A549 (cell line): ENCODE data around the gene TSNAX. TPM values are rescaled to one million over a fixed set of nuclear protein-coding genes. Genes with fewer than 3 reads are reported as not detected.

ENCODE experiments used
- ATAC-seq, 2 experiments: fragments of 200-7000 bp in 1 of 2; fragments of >200 bp in 1 of 2; cut with Nextera tagmentation in 1 of 2; cut with Tn5 transposase in 1 of 2; 3 replicates each; pipeline versions ENCODE4 v1.8.0 to v1.9.1; 2018 to 2020; ENCODE audit warnings: mild to moderate bottlenecking in 1 of 2, moderate library complexity in 1 of 2
- CTCF ChIA-PET: fragments of 300-600 bp; sonication (Branson Sonifier 250); formaldehyde crosslinking; extraction: SDS; loops from one replicate; lab custom pipeline; 2021; ENCODE audit warnings: antibody characterized with exemption, inconsistent platforms; lab: Yijun Ruan, JAX
- POLR2A ChIA-PET: fragments of 350-600 bp; formaldehyde crosslinking; extraction: SDS; loops from one replicate; lab custom pipeline; 2021; ENCODE audit warnings: antibody characterized with exemption, inconsistent platforms; lab: Yijun Ruan, JAX
- DNase-seq, 2 experiments: peaks; one replicate each; pipeline versions ENCODE4 v3.0.0 to v3.0.0-alpha.2; 2011 to 2016; ENCODE audit warnings: low read depth in 1 of 2, low spot score in 1 of 2
- FAIRE-seq: peaks from 2 replicates; lab custom pipeline; 2011; peaks lifted over from hg19 to GRCh38; lab: Jason Lieb, UNC
- H3K27ac ChIP-seq, 2 experiments: fragments of >200 bp; sonication (Bioruptor Twin); formaldehyde crosslinking; 3 replicates each; pipeline ENCODE4 v1.5.1; 2016 to 2017
- H3K4me1 ChIP-seq: fragments of >200 bp; sonication (Bioruptor Twin); formaldehyde crosslinking; 3 replicates; pipeline ENCODE4 v1.6.1; 2016
- H3K4me2 ChIP-seq: fragments of >200 bp; sonication (Bioruptor Twin); formaldehyde crosslinking; 3 replicates; pipeline ENCODE4 v1.6.1; 2016
- H3K4me3 ChIP-seq: fragments of >200 bp; sonication (Bioruptor Twin); formaldehyde crosslinking; 3 replicates; pipeline ENCODE4 v1.5.1; 2016
- H3K9me3 ChIP-seq: fragments of >200 bp; sonication (Bioruptor Twin); formaldehyde crosslinking; 3 replicates; pipeline ENCODE4 v1.6.1; 2016
- BHLHE40 ChIP-seq: IDR thresholded peaks from 2 replicates; pipeline ENCODE4 v1.6.1; 2012; ENCODE audit warnings: low read depth, low read length, inconsistent platforms
- CBX2 ChIP-seq: fragments of 200-600 bp; sonication (generic); IDR thresholded peaks from 2 replicates; pipeline ENCODE4 v1.6.1; 2016; ENCODE audit warnings: low read depth, mild to moderate bottlenecking, borderline replicate concordance
- CEBPB ChIP-seq, 2 experiments: fragments of >200 bp in 1 of 2; sonication (Bioruptor Twin) in 1 of 2; formaldehyde crosslinking in 1 of 2; IDR thresholded peaks; 2 replicates each; pipeline ENCODE4 v1.6.1; 2012 to 2016
- EHMT2 ChIP-seq: fragments of 200-600 bp; sonication (generic); IDR thresholded peaks from 2 replicates; pipeline ENCODE4 v1.6.1; 2016; ENCODE audit warnings: antibody characterized with exemption, low read depth, mild to moderate bottlenecking, moderate library complexity
- FOSB ChIP-seq: fragments of 250-450 bp; sonication (Bioruptor Pico); IDR thresholded peaks from 2 replicates; pipeline ENCODE4 v1.5.0; 2020; ENCODE audit warnings: mild to moderate bottlenecking, moderate library complexity
- FOSL2 ChIP-seq, 2 experiments: fragments of 450-650 bp in 1 of 2; fragments of >200 bp in 1 of 2; sonication (Bioruptor Twin) in 1 of 2; formaldehyde crosslinking; IDR thresholded peaks; 2 replicates each; pipeline versions ENCODE4 v1.5.0 to v1.6.1; 2016 to 2020; ENCODE audit warnings: mild to moderate bottlenecking in 1 of 2, moderate library complexity in 1 of 2
- HDAC2 ChIP-seq: fragments of 200-600 bp; sonication (generic); IDR thresholded peaks from 2 replicates; pipeline ENCODE4 v1.6.1; 2016
- HEYL ChIP-seq: fragments of 250-450 bp; sonication (Bioruptor Pico); IDR thresholded peaks from 2 replicates; pipeline ENCODE4 v1.8.0; 2021; ENCODE audit warnings: mild to moderate bottlenecking, moderate library complexity
- HOXA7 ChIP-seq: fragments of 250-450 bp; sonication (Bioruptor Pico); IDR thresholded peaks from 2 replicates; pipeline ENCODE4 v1.5.0; 2020; ENCODE audit warnings: mild to moderate bottlenecking, moderate library complexity
- JUN ChIP-seq, 2 experiments: fragments of >200 bp; sonication (Bioruptor Twin); formaldehyde crosslinking; IDR thresholded peaks; 2 replicates in 1 of 2; 3 replicates in 1 of 2; pipeline ENCODE4 v1.6.1; 2016 to 2017
- JUNB ChIP-seq: fragments of >200 bp; sonication (Bioruptor Twin); formaldehyde crosslinking; IDR thresholded peaks from 2 replicates; pipeline ENCODE4 v1.6.1; 2016
- KDM1A ChIP-seq: fragments of 200-600 bp; sonication (generic); IDR thresholded peaks from 2 replicates; pipeline ENCODE4 v1.6.1; 2016; ENCODE audit warnings: low read depth, mild to moderate bottlenecking
- KDM5A ChIP-seq: fragments of 200-600 bp; sonication (generic); IDR thresholded peaks from 2 replicates; pipeline ENCODE4 v1.6.1; 2016; ENCODE audit warnings: antibody characterized with exemption, mild to moderate bottlenecking
- MAFK ChIP-seq: fragments of 450-650 bp; IDR thresholded peaks from 2 replicates; pipeline ENCODE4 v1.6.1; 2014; ENCODE audit not compliant: partially characterized antibody
- MAZ ChIP-seq: fragments of 150-350 bp; IDR thresholded peaks from 2 replicates; pipeline ENCODE4 v1.6.1; 2014; ENCODE audit warnings: antibody characterized with exemption, low read depth, low read length, borderline replicate concordance
- RCOR1 ChIP-seq: fragments of 150-350 bp; IDR thresholded peaks from 2 replicates; pipeline ENCODE4 v1.6.1; 2014; ENCODE audit warnings: antibody characterized with exemption, low read length, low read depth
- RNF2 ChIP-seq: fragments of 200-600 bp; sonication (generic); IDR thresholded peaks from 2 replicates; pipeline ENCODE4 v1.6.1; 2016; ENCODE audit warnings: low read depth, mild to moderate bottlenecking, antibody characterized with exemption, moderate library complexity, borderline replicate concordance
- SMC3 ChIP-seq: fragments of >200 bp; sonication (Bioruptor Twin); formaldehyde crosslinking; IDR thresholded peaks from 3 replicates; pipeline ENCODE4 v1.6.1; 2018; ENCODE audit warnings: inconsistent platforms
- SREBF2 ChIP-seq: fragments of 450-650 bp; IDR thresholded peaks from 2 replicates; pipeline ENCODE4 v1.6.1; 2014; ENCODE audit warnings: mild to moderate bottlenecking, moderate library complexity
- ZC3H11A ChIP-seq: fragments of 450-650 bp; IDR thresholded peaks from 2 replicates; pipeline ENCODE4 v1.6.1; 2014; ENCODE audit warnings: antibody characterized with exemption, mild to moderate bottlenecking
- ZFP36 ChIP-seq: fragments of 450-650 bp; IDR thresholded peaks from 2 replicates; pipeline ENCODE4 v1.6.1; 2014; ENCODE audit warnings: borderline replicate concordance; ENCODE audit not compliant: partially characterized antibody
- ZNF302 ChIP-seq: fragments of 250-450 bp; sonication (Bioruptor Pico); IDR thresholded peaks from 2 replicates; pipeline ENCODE4 v1.9.0; 2021; ENCODE audit warnings: inconsistent platforms, mild to moderate bottlenecking, moderate library complexity
- ZSCAN20 ChIP-seq: fragments of 250-450 bp; sonication (Bioruptor Pico); IDR thresholded peaks from 2 replicates; pipeline ENCODE4 v1.8.0; 2022; ENCODE audit warnings: mild to moderate bottlenecking, moderate library complexity
- WGBS: methylation state at CpG from one replicate; pipeline ENCODE4 v1.1.6; 2017; ENCODE audit errors: missing lambda C conversion rate; 5-methylcytosine and 5-hydroxymethylcytosine counted together
- polyA plus RNA-seq, 4 experiments: library from polyadenylated mRNA; depleted of rRNA in 3 of 4; stranded (reverse); fragments of >200 nt; fragmentation: RNase III in 1 of 4; extraction: RNeasy Plus Mini Kit Qiagen cat#74134 plus additional on column Dnase treatment in 1 of 4; gene quantifications; 2 replicates in 3 of 4; 3 replicates in 1 of 4; pipeline ENCODE4 v1.2.3, GENCODE V29; 2011 to 2017
- TF ChIP-seq, protein P1 (sequence below): fragments of >200 bp; sonication (Bioruptor Twin); formaldehyde crosslinking; IDR thresholded peaks from 3 replicates; pipeline ENCODE4 v1.6.1; 2016
- TF ChIP-seq, protein P2 (sequence below): IDR thresholded peaks from 2 replicates; pipeline ENCODE4 v1.6.1; 2012
- TF ChIP-seq, protein P3 (sequence below): fragments of 200-600 bp; sonication (generic); IDR thresholded peaks from 2 replicates; pipeline ENCODE4 v1.6.1; 2016; ENCODE audit warnings: antibody characterized with exemption, mild to moderate bottlenecking, moderate library complexity
- TF ChIP-seq, protein P4 (sequence below): fragments of 250-450 bp; sonication (Bioruptor Pico); IDR thresholded peaks from 2 replicates; pipeline ENCODE4 v1.5.0; 2021; ENCODE audit warnings: mild to moderate bottlenecking, moderate library complexity, borderline replicate concordance

Gene TSNAX
- polyA plus RNA-seq, 2 of the 4 experiments (the other 2 are of a cell fraction): 48.5 to 58.3 TPM

DNA sequence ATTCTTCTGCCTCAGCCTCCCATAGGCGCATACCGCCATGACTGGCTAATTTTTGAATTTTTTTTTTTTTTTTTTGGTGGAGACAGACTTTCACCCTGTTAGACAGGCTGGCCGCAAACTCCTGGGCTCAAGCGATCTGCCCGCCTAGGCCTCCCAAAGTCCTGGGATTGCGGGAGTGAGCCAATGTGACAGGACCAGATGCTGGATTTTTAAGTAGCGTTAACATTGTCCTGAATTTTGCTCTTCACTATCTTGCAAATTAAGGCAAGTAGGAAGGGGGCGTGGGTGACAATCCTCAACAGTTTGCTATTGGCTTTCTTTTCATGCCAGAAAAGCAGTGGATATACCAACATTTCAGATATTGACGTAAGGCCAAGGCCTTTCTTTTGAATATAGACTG, 49.7 kb upstream of the TSNAX start (continued):
- TF ChIP-seq CEBPB (IDR thresholded peaks at IDR 0.05): no peak
- TF ChIP-seq RCOR1: no peak
- TF ChIP-seq, protein P1, sequence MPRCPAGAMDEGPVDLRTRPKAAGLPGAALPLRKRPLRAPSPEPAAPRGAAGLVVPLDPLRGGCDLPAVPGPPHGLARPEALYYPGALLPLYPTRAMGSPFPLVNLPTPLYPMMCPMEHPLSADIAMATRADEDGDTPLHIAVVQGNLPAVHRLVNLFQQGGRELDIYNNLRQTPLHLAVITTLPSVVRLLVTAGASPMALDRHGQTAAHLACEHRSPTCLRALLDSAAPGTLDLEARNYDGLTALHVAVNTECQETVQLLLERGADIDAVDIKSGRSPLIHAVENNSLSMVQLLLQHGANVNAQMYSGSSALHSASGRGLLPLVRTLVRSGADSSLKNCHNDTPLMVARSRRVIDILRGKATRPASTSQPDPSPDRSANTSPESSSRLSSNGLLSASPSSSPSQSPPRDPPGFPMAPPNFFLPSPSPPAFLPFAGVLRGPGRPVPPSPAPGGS: no peak
- no peak for TF ChIP-seq MAZ
- TF ChIP-seq CBX2: no peak
- no peak for TF ChIP-seq HEYL (CRISPR knock-in tag)
- TF ChIP-seq MAFK: no peak
- TF ChIP-seq HDAC2: no peak
- TF ChIP-seq SMC3: no peak
- no peak for TF ChIP-seq JUN (IDR thresholded peaks at IDR 0.05)

DNA sequence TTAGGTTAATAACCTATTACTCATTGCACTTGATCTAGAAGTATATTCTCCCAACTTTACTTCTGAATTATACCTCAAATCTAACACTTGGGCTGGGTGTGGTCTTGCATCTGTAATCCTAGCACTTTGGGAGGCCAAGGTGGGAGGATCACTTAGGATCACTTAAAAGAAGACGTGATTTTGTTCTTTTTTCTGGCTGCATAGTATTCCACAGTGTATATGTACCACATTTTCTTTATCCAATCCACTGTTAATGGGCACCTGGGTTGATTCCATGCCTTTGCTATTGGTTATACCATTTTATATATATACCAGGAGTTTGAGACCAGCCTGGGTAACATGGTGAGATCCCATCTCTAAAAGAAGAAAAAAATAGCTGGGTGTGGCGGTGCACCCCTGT, 48.5 kb upstream of the TSNAX start:
- POLR2A ChIA-PET: no interaction called here
- WGBS: 83% methylated on average over 2 of the region's 2 CpGs
- DNase-seq (no peak), ATAC-seq (no peak), FAIRE-seq (no peak)
- CTCF ChIA-PET: no interaction called here
- no peaks in the 10 kb centered on the region for H3K9me3 ChIP-seq
- no peaks in the 10 kb centered on the region for H3K4me1 ChIP-seq
- no peak overlapping the region for H3K4me2 ChIP-seq
- no peak for TF ChIP-seq ZFP36
- 0 out of 2 replicates have a peak, but pooled peaks have one; percentile 41 for TF ChIP-seq HDAC2
- H3K4me3 ChIP-seq: no peak overlapping the region
- H3K27ac ChIP-seq: no peak overlapping the region

DNA sequence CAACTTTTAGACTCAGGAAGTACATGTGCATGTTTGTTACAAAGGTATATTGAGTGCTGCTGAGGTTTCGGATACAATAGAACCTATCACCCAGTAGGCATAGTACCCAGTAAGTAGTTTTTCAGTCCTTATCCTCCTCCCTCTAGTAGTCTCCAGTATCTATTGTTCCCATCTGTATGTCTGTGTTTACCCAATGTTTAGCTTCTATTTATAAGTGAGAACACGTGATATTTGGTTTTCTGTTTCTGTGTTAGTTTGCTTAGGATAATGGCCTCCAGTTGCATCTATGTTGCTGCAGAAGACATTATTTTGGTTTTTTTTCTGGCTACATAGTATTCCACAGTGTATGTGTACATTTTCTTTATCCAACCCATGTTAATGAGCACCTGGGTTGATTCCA, 47.2 kb upstream of the TSNAX start:
- CTCF ChIA-PET: interaction anchor here (1.1 kb wide), 1 partner anchor 38 kb away, joined by 3 read pairs; no protein-coding TSS in a partner anchor
- FAIRE-seq: no peak

DNA sequence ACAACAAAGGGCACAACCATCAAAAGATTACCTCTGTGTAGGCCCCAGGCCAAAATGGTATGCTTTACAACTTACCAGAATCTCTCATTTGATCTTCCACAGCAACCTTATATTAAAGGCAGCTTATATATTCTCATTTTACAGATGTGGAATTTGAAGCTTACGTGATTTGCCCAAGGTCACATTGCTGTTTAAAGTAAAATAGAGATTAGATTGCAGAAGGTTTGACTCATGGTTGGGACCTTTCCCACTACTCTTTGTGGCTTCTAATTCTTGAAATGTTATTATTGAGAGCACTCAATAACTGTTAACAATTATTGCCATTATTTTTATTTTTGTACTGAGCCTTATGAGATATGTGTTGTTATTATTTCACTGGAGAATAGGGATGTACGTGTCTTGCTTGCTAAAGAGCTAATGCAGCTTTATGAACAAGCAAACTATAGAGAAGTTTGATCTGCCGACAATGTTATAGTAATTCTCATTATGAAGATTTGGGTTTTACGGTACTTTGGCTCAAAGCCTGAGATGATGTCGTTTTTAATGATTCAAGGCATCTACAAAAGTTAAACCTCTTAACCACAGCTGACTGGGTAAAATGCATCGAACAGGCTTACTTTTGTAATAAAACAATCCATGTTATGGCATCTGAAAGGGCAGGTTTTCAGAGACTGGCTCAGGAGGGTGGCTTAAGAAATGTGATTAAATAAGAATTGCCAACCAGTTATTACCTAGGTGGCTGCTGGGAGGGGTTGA, 43.3 kb upstream of the TSNAX start:
- DNase-seq: no peak
- no peak overlapping the region for H3K4me2 ChIP-seq
- POLR2A ChIA-PET: no interaction called here
- WGBS: 80% methylated on average over 6 of the region's 6 CpGs
- CTCF ChIA-PET: interaction anchor here (0.6 to 0.7 kb wide), 3 partner anchors 9 to 40 kb away, joined by 3 to 4 read pairs (median 3); no protein-coding TSS in a partner anchor
- H3K4me1 ChIP-seq: no peaks in the 10 kb centered on the region
- H3K4me3 ChIP-seq: no peak overlapping the region
- ATAC-seq: no peak
- FAIRE-seq: peak; percentile 18
- H3K27ac ChIP-seq: no peak overlapping the region
- no peaks in the 10 kb centered on the region for H3K9me3 ChIP-seq
- TF ChIP-seq ZSCAN20 (CRISPR knock-in tag) (no peak), HOXA7 (CRISPR knock-in tag) (no peak), HEYL (CRISPR knock-in tag) (no peak), ZC3H11A (no peak), KDM1A (no peak), RNF2 (no peak), FOSB (no peak), ZFP36 (no peak), SREBF2 (no peak), ZNF302 (CRISPR knock-in tag) (no peak)
- TF ChIP-seq, protein P2, sequence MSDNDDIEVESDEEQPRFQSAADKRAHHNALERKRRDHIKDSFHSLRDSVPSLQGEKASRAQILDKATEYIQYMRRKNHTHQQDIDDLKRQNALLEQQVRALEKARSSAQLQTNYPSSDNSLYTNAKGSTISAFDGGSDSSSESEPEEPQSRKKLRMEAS: no peak
- TF ChIP-seq, protein P3, sequence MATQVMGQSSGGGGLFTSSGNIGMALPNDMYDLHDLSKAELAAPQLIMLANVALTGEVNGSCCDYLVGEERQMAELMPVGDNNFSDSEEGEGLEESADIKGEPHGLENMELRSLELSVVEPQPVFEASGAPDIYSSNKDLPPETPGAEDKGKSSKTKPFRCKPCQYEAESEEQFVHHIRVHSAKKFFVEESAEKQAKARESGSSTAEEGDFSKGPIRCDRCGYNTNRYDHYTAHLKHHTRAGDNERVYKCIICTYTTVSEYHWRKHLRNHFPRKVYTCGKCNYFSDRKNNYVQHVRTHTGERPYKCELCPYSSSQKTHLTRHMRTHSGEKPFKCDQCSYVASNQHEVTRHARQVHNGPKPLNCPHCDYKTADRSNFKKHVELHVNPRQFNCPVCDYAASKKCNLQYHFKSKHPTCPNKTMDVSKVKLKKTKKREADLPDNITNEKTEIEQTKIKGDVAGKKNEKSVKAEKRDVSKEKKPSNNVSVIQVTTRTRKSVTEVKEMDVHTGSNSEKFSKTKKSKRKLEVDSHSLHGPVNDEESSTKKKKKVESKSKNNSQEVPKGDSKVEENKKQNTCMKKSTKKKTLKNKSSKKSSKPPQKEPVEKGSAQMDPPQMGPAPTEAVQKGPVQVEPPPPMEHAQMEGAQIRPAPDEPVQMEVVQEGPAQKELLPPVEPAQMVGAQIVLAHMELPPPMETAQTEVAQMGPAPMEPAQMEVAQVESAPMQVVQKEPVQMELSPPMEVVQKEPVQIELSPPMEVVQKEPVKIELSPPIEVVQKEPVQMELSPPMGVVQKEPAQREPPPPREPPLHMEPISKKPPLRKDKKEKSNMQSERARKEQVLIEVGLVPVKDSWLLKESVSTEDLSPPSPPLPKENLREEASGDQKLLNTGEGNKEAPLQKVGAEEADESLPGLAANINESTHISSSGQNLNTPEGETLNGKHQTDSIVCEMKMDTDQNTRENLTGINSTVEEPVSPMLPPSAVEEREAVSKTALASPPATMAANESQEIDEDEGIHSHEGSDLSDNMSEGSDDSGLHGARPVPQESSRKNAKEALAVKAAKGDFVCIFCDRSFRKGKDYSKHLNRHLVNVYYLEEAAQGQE: no peak

More for the DNA sequence above, 47.2 kb upstream of the TSNAX start:
- WGBS: 64% methylated on average over 2 of the region's 2 CpGs
- DNase-seq (no peak), ATAC-seq (no peak)
- Histone ChIP-seq H3K27ac (no peak overlapping the region), H3K4me1 (no peaks in the 10 kb centered on the region), H3K9me3 (no peaks in the 10 kb centered on the region), H3K4me2 (no peak overlapping the region), H3K4me3 (no peak overlapping the region)
- TF ChIP-seq BHLHE40 (no peak), FOSB (no peak), FOSL2 (IDR thresholded peaks at IDR 0.05) (no peak), FOSL2 (CRISPR knock-in tag; IDR thresholded peaks at IDR 0.05) (no peak), JUNB (no peak), EHMT2 (no peak), KDM5A (no peak)
- TF ChIP-seq, protein P4, sequence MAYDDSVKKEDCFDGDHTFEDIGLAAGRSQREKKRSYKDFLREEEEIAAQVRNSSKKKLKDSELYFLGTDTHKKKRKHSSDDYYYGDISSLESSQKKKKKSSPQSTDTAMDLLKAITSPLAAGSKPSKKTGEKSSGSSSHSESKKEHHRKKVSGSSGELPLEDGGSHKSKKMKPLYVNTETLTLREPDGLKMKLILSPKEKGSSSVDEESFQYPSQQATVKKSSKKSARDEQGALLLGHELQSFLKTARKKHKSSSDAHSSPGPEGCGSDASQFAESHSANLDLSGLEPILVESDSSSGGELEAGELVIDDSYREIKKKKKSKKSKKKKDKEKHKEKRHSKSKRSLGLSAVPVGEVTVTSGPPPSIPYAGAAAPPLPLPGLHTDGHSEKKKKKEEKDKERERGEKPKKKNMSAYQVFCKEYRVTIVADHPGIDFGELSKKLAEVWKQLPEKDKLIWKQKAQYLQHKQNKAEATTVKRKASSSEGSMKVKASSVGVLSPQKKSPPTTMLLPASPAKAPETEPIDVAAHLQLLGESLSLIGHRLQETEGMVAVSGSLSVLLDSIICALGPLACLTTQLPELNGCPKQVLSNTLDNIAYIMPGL: no peak
- TF ChIP-seq, protein P2: no peak
- POLR2A ChIA-PET: no interaction called here
